Kasumi-1 (cell line): ENCODE measurements around the gene ACSM2B.
"Not testable (repeated sequence)": the region's sequence is repeated elsewhere in the genome, so short reads cannot be mapped to it uniquely, and the experiment has no call there.

Experiments
- DNase-seq, 2 experiments: peaks; one replicate each; lab custom pipeline; 2025; lab: John Stamatoyannopoulos, UW

Gene ACSM2B

GRCh38 chr16:20576145-20576544 lies at the start of gene ACSM2B:
Gene ACSM2B (minus strand): TSS chr16:20576367. CDS start chr16:20564845, 11,522 bp downstream.
- DNase-seq: not testable (repeated sequence)

- no peak for DNase-seq
Measured at GRCh38 chr16:20624882-20625807, 49.0 kb upstream of the ACSM2B start.

- DNase-seq: no peak
Measured at GRCh38 chr16:20624205-20624604, 48.0 kb upstream of the ACSM2B start.

- DNase-seq: no peak
Measured at GRCh38 chr16:20622498-20622870, 46.3 kb upstream of the ACSM2B start.

- DNase-seq: no peak
Measured at GRCh38 chr16:20621406-20621805, 45.2 kb upstream of the ACSM2B start.

GRCh38 chr16:20620770-20621169 lies 44.6 kb upstream of the ACSM2B start:
- DNase-seq: no peak

GRCh38 chr16:20620003-20620402 lies 43.8 kb upstream of the ACSM2B start:
- DNase-seq: no peak

GRCh38 chr16:20617271-20617670 lies 41.1 kb upstream of the ACSM2B start:
- DNase-seq: no peak

- DNase-seq: no peak
Measured at GRCh38 chr16:20614186-20615141, 38.3 kb upstream of the ACSM2B start.

- DNase-seq: no peak
Measured at GRCh38 chr16:20613481-20614185, 37.5 kb upstream of the ACSM2B start.

GRCh38 chr16:20612551-20613480 lies 36.6 kb upstream of the ACSM2B start:
- no peak for DNase-seq

GRCh38 chr16:20611975-20612481 lies 35.9 kb upstream of the ACSM2B start:
- no peak for DNase-seq

- no peak for DNase-seq
Measured at GRCh38 chr16:20611350-20611902, 35.3 kb upstream of the ACSM2B start.

GRCh38 chr16:20610892-20611349 lies 34.8 kb upstream of the ACSM2B start:
- DNase-seq: no peak

- no peak for DNase-seq
Measured at GRCh38 chr16:20610211-20610891, 34.2 kb upstream of the ACSM2B start.

GRCh38 chr16:20602205-20602604 lies 26.0 kb upstream of the ACSM2B start:
- not testable (repeated sequence) for DNase-seq

GRCh38 chr16:20599475-20599874 lies 23.3 kb upstream of the ACSM2B start:
- DNase-seq: not testable (repeated sequence)

GRCh38 chr16:20598832-20599469 lies 22.8 kb upstream of the ACSM2B start:
- DNase-seq: no peak

- not testable (repeated sequence) for DNase-seq
Measured at GRCh38 chr16:20595694-20596093, 19.5 kb upstream of the ACSM2B start.
